Measurements from ENCODE around the gene MCOLN1.

DNA sequence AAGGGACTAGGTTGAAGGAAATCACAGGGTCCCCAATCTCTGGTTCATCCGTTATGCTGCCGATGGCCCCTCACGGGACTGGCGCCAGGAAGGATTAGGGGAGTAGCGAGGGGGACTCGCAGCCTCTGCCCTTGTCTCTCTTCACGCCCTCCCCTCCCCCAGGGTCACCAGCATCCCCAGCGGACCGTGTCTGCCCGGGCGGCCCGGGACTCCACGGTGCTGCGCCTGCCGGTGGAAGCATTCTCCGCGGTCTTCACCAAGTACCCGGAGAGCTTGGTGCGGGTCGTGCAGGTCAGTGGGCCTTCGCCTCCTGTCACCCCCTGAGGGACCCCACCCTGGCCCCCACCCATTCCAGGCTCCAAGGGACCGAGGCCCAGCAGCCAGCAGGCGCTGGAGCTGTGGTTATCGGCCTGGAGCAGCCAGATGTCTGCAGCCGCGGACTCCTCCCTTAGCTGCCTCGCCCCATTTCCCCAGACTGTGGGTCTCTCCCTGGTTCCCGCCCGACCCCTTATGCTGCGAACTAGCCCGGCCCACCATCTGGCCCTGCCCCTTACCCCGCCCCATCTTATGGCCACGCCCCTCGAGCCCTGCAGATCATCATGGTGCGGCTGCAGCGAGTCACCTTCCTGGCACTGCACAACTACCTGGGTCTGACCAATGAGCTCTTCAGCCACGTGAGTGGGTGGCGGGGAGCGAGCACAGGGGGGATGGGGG is 18.5 kb downstream of the MCOLN1 start:
- TF ChIP-seq ZBTB1 (CRISPR knock-in tag; IDR thresholded peaks at IDR 0.05; ENCODE audit: borderline replicate concordance, low read depth), result no peak
- TF ChIP-seq, protein P1, sequence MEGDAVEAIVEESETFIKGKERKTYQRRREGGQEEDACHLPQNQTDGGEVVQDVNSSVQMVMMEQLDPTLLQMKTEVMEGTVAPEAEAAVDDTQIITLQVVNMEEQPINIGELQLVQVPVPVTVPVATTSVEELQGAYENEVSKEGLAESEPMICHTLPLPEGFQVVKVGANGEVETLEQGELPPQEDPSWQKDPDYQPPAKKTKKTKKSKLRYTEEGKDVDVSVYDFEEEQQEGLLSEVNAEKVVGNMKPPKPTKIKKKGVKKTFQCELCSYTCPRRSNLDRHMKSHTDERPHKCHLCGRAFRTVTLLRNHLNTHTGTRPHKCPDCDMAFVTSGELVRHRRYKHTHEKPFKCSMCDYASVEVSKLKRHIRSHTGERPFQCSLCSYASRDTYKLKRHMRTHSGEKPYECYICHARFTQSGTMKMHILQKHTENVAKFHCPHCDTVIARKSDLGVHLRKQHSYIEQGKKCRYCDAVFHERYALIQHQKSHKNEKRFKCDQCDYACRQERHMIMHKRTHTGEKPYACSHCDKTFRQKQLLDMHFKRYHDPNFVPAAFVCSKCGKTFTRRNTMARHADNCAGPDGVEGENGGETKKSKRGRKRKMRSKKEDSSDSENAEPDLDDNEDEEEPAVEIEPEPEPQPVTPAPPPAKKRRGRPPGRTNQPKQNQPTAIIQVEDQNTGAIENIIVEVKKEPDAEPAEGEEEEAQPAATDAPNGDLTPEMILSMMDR (IDR thresholded peaks at IDR 0.05 in 2 of 3, conservative IDR thresholded peaks at IDR 0.05 in 1 of 3; ENCODE audit: insufficient read depth in 2 of 3, low read depth in 1 of 3, low read length in 3 of 3), result no peak
- no peak for TF ChIP-seq HDAC3 (IDR thresholded peaks at IDR 0.05; ENCODE audit: borderline replicate concordance, partially characterized antibody)
- no peak for TF ChIP-seq ZNF586 (CRISPR knock-in tag; conservative IDR thresholded peaks at IDR 0.05)
- TF ChIP-seq NFIC (IDR thresholded peaks at IDR 0.05), result no peak
- TF ChIP-seq, protein P2, sequence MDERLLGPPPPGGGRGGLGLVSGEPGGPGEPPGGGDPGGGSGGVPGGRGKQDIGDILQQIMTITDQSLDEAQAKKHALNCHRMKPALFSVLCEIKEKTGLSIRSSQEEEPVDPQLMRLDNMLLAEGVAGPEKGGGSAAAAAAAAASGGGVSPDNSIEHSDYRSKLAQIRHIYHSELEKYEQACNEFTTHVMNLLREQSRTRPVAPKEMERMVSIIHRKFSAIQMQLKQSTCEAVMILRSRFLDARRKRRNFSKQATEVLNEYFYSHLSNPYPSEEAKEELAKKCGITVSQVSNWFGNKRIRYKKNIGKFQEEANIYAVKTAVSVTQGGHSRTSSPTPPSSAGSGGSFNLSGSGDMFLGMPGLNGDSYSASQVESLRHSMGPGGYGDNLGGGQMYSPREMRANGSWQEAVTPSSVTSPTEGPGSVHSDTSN (CRISPR knock-in tag; IDR thresholded peaks at IDR 0.05; ENCODE audit: low read depth), result no peak
- TF ChIP-seq, protein P2 (tag; conservative IDR thresholded peaks at IDR 0.05; ENCODE audit: low read depth), result no peak
- no peak for TF ChIP-seq FOXK2 (conservative IDR thresholded peaks at IDR 0.05 in 1 of 2, IDR thresholded peaks at IDR 0.05 in 1 of 2; ENCODE audit: low read depth in 2 of 2)

All from K562 (cell line).